Suppressor macrophage treated with lipopolysaccharide for 1 hour (primary cell): Measurements from ENCODE around the gene IL4I1.
"Not testable (repeated sequence)": the region's sequence is repeated elsewhere in the genome, so short reads cannot be mapped to it uniquely, and the experiment has no call there.

ENCODE experiments used
- DNase-seq, 3 donors: peaks; one replicate each; pipeline ENCODE4 v3.0.0-alpha.2; 2020 to 2022

Gene IL4I1, protein sequence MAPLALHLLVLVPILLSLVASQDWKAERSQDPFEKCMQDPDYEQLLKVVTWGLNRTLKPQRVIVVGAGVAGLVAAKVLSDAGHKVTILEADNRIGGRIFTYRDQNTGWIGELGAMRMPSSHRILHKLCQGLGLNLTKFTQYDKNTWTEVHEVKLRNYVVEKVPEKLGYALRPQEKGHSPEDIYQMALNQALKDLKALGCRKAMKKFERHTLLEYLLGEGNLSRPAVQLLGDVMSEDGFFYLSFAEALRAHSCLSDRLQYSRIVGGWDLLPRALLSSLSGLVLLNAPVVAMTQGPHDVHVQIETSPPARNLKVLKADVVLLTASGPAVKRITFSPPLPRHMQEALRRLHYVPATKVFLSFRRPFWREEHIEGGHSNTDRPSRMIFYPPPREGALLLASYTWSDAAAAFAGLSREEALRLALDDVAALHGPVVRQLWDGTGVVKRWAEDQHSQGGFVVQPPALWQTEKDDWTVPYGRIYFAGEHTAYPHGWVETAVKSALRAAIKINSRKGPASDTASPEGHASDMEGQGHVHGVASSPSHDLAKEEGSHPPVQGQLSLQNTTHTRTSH

DNA sequence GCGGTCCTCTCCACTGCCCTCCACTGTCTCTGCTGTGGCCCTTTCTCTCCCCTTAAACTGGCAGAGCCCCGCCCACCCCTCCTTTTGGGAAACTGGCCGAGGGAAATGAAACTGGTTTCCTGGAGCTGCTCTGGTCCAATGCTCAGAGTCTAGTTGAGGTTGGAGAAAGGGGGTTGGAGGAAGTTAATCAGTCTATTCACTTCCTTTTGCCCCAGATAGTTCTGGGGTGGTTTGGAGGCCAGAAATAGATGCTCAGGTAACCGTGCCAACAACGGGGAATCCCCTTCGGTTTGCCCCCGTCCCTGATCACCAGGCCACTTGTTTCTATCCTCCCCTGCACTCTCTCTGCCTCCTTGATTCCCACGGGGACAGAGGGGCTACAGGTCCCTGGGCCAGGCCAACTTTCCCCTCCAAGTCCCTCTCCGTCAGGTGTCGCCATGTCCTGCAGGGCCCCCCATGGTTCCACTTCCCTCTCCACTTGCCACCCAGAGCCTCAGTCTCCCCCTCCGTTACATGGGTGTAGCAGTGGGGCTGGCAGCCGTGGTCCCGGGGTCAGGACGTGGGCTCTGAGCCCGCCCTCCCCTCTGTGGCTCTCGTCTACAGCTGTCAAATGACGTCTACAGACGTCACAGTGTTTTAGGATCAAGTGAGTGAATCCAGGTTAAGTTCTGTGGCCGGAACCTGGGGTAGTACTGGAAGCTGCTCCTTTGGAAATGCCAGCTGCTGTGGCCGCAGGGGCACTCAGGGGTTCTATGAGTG is at the start of gene IL4I1:
Gene IL4I1 (minus strand): TSS at position 25 of the 759 bp plus-strand sequence. CDS start 727 bp downstream, outside the sequence.
- peak; percentile 94 to 96 (median 95) for DNase-seq

DNA sequence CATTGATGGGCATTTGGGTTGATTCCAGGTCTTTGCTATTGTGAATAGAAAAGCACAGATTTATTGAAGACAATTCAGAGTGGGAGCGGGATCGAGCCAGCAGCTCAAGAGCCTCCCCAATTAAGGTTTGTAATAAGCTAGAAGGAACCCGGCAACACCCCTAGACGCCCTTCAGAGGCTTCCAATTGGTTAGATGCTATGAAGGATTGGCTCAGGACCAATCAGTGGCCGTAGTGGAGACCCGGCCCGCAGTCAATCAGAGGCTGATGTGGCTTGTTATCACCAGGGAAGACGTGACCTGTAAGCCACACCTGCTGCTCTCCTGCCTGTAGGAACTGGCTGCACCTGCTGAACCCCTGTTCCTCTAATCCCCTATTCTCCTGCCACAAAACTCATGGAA is 49.7 kb upstream of the IL4I1 start:
- no peak for DNase-seq

DNA sequence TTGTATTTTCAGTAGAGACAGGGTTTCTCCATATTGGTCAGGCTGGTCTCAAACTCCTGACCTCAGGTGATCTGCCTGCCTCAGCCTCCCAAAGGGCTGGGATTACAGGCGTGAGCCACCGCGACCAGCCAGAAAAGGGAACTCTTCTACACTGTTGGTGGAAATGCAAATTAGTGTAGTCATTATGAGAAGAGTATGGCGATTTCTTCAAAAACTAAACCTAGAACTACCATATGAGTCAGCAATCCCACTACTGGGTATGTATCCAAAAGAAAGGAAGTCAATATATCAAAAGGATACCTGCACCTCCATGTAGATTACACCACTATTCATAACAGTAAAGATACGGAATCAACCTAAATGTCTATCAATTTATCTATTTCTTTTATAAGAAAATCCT is 47.9 kb upstream of the IL4I1 start:
- peak; percentile 73 to 93 (median 88) for DNase-seq

DNA sequence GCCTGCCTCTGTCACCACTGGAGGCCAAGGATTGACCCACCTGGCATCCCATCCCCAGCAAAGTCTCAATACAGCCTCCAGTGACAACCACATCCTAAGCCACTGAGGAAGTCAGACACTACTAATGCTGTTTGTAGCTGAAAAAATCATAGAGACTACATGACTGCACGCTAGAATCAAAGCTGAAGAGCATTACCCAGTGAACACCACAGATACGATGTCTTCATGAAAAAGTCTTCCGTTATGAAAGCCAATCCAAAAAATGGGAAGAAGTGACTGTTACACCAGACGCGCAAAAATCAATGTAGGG is 43.8 kb upstream of the IL4I1 start:
- DNase-seq = no peak

DNA sequence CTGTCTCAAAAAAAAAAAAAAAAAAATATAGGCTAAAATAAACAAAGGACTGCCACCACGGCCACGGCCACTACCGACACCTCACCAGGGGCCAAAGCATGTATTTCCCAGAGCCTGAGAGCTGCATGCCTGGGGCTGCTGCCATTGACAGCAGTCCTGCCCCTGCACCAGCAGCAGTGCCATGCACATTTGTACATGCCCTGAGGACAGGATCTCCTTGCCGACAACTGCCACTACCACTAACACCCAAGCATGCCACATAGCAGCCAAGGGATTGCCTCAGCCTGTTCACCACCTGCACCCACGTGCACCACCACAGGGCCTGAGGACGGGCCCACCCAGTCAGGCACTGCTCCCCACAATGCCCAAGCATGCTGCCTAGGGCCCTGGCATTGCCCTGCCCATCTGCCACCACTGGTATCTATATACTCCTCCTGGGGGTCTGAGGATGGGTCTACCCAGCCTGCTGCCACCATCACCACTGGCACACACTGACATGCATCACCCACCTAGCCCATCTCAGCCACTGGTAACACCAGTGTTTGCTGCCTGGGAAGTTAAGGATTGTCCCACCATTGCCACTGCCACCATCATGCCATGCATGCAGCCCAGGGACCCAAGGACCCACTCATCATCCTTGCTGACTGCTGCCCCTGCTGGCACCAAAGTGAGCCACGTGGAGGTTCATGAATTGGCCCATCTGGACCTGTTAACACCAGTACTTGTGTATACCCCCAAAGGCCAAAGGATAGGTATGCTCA is 43.2 kb upstream of the IL4I1 start:
- no peak for DNase-seq

DNA sequence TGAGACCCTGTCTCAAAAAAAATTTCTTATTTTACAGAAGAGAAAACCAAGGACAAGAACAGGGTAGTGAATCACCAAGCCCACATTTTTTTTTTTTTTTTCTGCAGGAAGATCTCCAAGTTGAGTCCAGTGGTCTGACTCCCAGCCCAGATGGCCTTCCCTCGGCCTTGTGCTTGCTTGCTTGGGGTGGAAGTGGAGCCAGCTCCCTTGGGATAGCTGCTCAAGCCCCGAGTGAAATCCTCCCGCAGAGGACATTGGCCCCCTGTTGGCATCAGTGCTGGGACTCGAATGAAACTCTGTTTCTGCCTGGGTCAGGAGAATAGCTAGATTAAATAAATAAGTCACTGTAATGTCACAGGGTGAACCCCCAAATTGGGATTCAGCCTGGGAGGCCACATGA is 42.0 kb upstream of the IL4I1 start:
- DNase-seq = no peak

DNA sequence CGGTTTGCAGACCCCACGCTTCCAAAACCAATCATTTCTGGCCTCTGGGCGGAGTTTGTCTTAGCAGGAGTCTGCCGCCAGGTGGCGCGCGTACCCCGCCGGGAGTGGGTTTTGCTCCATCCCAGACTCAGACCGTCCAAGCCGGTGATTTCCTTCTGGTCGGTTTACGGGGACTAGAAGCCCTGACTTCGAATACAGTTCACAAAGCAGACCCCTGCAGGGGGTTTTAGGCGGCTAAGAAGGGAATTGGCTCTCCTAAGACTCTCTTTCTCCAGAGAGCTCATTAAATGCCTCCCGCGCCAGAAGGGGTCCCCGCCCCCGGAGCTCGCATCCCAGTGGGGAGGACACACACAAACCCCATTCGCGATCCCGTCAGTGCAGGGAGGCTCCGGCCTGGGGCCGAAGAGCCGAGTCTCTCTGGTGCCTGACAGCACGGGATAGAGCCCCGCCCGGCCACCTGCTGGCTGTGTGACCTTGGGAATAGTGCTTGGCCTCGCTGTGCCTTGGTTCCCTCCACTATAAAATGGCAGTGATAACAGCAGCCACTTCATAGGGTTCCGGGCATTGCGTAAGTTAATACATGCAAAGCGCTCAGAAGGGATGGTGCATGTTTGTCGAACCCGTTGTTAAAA is 41.2 kb upstream of the IL4I1 start:
- DNase-seq = peak; percentile 83 to 91 (median 90)

DNA sequence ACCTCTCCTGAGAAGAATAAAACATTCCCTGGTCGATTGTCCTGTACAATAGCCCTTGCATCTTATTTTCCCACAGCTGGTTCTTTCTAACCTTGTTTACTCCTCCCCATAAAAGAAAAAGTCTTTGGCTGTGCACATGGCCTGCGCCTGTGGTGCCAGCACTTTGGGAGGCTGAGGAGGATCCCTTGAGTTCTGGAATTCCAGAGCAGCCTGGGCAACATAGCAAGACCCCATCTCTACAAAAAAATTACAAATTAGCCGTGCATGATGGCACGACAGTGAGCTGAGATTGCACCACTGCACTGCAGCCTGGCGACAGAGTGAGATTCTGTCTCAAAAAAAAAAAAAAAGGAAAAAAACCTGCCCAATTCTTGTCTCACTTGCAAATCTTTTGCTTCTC is 39.9 kb upstream of the IL4I1 start:
- DNase-seq = no peak

DNA sequence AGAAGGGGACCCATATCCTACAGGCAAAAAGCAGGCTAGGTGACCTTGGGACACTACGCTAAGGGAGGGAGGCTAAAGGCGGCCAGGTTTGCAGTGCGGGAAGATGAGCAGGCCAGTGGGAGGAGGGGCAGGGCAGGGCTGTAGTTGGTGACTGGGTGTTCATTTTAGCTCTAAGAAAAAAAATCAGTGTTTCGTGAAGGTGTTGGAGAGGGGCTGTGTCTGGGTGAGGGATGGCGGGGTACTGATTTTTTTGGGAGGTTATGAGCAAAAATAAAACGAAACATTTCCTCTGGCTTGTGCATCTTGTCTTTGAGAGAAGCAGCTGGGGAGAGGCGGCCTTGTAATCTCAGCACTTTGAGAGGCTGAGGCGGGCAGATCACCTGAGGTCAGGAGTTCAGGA is 37.0 kb upstream of the IL4I1 start:
- DNase-seq = no peak

DNA sequence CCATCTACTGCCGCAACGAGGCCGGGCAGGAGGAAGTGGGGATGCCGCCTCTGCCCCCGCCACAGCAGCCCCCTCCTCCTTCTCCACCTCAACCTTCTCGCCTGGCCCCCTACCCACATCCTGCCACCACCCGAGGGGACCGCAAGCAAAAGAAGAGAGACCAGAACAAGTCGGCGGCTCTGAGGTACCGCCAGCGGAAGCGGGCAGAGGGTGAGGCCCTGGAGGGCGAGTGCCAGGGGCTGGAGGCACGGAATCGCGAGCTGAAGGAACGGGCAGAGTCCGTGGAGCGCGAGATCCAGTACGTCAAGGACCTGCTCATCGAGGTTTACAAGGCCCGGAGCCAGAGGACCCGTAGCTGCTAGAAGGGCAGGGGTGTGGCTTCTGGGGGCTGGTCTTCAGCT is 36.0 kb upstream of the IL4I1 start:
- DNase-seq = no peak

DNA sequence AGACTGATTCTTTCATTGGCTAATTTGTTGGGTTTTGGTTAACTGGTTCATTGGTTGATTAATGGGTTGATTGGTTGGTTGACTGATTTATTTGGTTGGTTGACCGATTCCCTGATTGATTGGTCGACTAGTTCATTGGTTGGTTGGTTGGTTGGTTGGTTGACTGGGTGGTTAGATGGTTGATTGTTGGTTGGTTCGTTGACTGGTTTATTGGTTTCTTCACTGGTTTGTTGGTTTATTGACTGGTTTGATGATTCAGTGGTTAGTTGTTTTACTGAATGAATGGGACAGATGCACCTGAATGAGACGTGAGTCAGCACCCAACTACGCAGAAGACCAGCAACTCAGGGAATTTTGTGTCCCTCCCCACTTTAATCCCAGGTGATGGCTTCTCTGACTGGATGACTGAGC is 35.4 kb upstream of the IL4I1 start:
- DNase-seq = no peak

DNA sequence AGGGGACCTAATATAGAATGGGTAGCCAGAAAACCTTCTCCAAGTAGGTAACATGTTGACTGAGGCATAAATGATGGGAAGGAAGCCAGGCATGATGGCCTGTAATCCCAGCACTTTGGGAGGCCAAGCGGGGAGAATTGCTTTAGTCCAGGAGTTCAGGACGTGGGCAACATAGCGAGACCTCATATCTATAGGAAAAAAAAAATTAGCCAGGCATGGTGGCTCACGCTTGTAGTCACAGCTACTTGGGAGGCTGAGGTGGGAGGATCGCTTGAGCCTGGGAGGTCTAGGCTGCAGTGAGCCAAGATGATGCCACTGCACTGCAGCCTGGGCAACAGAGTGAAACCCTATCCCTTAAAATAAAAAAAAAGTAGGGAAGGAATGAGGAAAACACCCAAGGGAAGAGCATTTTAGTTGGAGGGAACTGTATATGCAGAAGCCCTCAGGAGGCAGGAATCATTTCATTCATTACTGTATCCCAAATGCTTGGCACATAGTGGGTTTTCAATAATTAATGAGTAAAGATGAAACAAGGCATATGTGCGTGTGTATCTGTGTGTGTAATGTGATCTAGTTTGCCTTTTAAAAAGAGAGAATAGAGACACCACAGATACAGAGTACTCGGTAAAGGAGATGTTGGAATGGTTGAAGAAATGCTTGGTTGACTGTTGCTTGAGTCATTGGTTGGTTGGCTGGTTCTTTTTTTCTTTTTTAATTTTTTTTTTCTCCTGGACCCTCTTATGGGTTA is 34.8 kb upstream of the IL4I1 start:
- no peak for DNase-seq

DNA sequence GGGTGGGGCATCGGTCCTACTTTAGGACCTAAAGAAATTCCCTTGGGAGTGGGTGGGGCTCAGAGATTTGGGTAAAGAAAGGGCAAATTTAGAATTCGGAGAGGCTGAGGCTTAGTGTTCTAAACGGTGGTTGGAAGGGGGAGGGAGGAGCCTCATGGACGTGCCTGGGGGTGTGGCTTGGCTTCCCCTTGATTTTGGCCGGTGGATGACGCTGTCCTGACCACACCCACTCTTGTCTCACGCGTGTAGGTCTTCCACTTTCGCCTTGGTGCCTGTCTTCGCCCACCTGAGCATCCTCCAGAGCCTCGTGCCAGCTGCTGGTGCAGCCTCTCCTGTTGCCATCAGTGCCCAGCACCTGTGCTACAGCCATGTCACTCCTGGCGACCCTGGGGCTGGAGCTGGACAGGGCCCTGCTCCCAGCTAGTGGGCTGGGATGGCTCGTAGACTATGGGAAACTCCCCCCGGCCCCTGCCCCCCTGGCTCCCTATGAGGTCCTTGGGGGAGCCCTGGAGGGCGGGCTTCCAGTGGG is 33.9 kb upstream of the IL4I1 start:
- peak; percentile 48 to 72 (median 50) for DNase-seq

DNA sequence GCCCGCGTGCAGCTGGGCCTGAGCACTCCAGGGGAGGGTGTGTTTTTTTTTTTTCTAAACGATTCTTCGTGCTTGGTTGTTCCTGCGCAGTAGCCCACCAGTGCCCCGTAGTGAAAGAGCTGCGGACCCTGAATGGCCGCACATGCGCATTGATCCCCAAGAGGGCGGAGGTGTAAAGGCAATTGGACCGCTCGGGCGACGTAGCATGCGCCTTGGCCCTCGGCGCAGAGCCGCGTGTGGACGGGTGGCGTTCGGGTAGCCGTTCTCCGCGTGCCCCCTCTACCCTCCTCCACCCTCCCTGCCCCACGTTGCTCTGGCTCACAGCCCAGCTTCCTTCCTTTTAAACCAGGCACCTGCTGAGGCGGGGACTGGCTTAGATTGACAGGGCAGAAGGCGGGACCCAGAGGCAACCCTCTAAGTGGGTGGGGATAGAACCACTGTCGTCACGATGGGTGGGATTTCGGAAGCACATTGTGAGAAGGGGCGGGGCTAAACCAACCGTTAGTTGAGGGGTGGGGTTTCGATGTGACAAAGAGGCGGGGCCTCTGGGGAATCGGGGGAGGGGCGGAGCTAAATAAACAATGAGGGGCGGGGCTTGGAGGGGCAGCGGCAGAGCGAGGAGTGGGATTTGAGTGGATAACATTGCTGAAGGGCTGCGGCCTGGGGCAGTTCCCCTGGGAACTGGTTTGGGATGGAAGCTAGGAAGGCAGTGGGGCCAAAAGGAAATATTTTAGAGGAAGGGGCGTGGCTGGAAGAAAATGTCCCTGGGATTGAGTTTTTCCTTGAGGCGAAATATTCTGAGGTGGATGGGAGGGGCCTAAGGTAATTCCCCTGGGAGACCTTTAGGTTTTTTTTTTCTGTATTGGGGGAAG is 33.2 kb upstream of the IL4I1 start:
- DNase-seq = peak; percentile 97

DNA sequence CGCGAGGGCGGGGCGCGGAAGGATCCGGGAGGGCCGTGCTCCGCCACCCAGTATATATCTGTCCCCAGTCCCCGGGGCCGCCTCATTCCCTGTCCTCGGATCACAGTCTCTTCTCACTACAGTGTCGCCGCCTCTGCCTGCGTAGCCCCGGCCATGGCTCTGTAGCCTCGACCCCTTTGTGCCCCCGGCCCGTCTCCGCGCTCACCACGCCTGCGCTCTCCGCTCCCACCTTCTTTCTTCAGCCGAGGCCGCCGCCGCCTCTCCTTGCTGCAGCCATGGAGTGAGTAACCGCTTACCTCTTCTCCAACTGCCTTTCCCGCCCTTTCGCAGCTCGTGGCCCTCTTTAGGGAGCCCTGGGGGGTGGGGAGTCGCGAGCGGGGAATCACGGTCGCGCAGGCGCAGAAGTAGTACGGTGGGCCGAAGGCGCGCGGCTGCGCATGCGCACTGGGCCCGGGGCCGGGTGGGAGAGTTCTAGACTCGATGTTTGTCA is 32.5 kb upstream of the IL4I1 start, which contains the start of the genes ATF5 and NUP62:
Gene ATF5 (plus strand): TSS at position 85 of the 490 bp plus-strand sequence. CDS start 1,646 bp downstream, outside the sequence.
Gene NUP62 (minus strand): TSS at position 384 of the 490 bp plus-strand sequence. CDS start 19,697 bp downstream, outside the sequence.
- peak; percentile 90 to 96 (median 93) for DNase-seq

DNA sequence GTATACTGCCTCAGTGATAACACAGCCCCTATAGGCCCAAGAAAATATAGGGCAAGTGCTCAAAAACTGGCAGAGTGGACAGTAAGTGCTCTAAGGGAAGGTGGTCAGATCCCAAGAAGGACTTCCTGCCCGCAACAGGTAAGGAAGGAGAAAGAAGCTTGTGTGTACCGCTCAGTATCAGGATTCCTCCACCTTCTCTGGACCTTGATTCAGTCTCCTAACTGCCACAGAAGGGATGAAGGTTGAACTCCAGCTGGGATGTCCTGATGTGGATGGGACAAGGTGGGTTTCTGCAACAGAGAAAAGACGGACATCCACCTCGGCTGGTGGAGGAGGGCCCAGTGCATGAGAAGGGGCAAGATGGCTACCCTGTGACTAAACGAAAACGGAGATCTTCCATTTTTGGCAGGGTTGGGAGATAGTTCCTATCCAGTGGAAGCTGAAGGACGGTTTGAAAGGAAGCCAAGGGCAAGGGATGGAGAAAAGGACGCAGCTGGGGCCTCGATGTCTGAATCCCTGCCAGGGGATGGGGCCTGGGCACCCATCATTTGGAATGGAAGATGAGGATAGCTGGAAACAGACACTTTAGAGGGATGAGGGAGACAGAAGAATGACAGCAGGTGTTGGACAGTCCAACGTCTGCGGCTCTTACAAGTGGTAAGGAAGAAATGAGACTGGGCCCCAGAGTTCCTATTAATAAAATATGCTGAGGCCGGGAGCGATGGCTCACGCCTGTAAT is 31.0 kb upstream of the IL4I1 start:
- no peak for DNase-seq

DNA sequence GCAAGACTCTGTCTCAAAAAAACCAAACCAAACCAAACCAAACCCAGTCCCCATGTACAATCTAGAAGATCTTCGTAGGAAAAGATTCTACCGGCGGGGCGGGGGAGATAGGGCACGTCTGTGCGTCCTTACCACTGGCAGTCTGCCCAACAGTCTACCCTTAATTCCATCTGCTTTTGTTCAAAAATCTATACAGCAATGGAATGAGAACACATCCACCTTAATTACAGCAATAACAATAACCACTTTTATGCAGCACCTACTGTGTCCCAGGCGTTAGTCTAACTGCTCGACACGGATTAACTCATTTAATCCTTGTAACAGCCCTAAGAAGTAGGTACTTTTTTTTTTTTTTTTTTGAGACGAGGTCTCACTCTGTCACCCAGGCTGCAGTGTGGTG is 29.8 kb upstream of the IL4I1 start:
- DNase-seq = no peak

DNA sequence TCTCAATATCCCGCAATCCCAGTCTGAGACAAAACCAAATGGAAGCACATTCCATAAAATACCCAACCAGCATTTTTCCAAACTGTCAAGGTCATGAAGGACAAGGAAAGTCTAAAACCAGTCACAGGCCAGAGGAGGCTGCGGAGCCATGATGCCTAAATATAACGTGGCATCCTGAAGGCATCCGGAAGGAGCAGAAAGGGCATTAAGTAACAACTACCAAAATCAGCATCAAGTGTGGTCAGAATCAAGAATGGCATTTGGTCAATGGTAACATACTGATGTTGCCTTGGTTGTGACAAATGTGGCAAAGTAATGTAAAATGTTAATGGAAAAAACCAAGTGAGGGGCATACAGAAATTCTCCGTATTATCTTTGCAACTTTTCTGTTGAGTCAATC is 28.8 kb upstream of the IL4I1 start:
- DNase-seq = no peak

DNA sequence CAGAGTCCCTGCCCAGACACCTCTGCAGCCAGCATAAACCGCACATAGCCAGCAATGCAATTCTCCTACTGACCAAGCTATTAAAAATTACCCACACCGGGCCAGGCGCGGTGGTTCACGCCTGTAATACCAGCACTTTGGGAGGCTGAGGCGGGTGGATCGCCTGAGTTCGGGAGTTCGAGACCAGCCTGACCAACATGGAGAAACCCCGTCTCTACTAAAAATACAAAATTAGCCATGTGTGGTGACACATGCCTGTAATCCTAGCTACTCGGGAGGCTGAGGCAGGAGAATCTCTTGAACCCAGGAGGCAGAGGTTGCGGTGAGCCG is 28.2 kb upstream of the IL4I1 start:
- not testable (repeated sequence) for DNase-seq
